HL-60 (cell line): ENCODE data around the gene CBY1.
A peak's percentile ranks its signal among the peaks of the same experiment; 100 is the strongest.

ENCODE experiments used
- DNase-seq, 2 experiments: peaks; one replicate each; pipeline ENCODE4 v3.0.0-alpha.2; 2010 to 2020; ENCODE audit warnings: low read depth in 1 of 2, low spot score in 1 of 2
- H3K27ac ChIP-seq: fragments of 250-450 bp; sonication (Bioruptor Pico); replicated peaks from 2 replicates; pipeline ENCODE4 v1.5.1; 2020; ENCODE audit warnings: mild to moderate bottlenecking, moderate library complexity
- H3K27me3 ChIP-seq: fragments of 250-450 bp; sonication (Bioruptor Pico); 2 replicates; pipeline ENCODE4 v1.5.1; 2021; ENCODE audit warnings: mild to moderate bottlenecking, moderate library complexity; ENCODE audit not compliant: insufficient read depth, poor library complexity, severe bottlenecking
- H3K4me3 ChIP-seq: replicated peaks from 2 replicates; pipeline ENCODE4 v1.5.1; 2011; ENCODE audit warnings: mild to moderate bottlenecking, control low read depth, low read length; ENCODE audit not compliant: insufficient read depth
- GABPA ChIP-seq: IDR thresholded peaks from 2 replicates; pipeline ENCODE4 v1.6.1; 2012; ENCODE audit warnings: low read depth
- POLR2AphosphoS5 ChIP-seq: IDR thresholded peaks from 2 replicates; pipeline ENCODE4 v1.6.1; 2012; ENCODE audit warnings: low read depth
- SPI1 ChIP-seq: IDR thresholded peaks from 2 replicates; pipeline ENCODE4 v1.6.1; 2012; ENCODE audit warnings: low read depth, mild to moderate bottlenecking, borderline replicate concordance
- TF ChIP-seq, protein P1 (sequence below): IDR thresholded peaks from 2 replicates; pipeline ENCODE4 v1.6.1; 2012; ENCODE audit warnings: low read depth; ENCODE audit not compliant: insufficient replicate concordance
- TF ChIP-seq, protein P2 (sequence below): IDR thresholded peaks from one replicate; pipeline ENCODE4 v1.5.1; 2011; ENCODE audit warnings: low read length, control low read depth, inconsistent platforms; ENCODE audit not compliant: insufficient read depth

Gene CBY1

GRCh38 chr22:38699784-38700183, 43.3 kb downstream of the CBY1 start:
- no peak for DNase-seq
- no peaks in the 10 kb centered on the region for H3K27me3 ChIP-seq
- peak overlapping the region; percentile 57 for H3K27ac ChIP-seq
- TF ChIP-seq, protein P1, sequence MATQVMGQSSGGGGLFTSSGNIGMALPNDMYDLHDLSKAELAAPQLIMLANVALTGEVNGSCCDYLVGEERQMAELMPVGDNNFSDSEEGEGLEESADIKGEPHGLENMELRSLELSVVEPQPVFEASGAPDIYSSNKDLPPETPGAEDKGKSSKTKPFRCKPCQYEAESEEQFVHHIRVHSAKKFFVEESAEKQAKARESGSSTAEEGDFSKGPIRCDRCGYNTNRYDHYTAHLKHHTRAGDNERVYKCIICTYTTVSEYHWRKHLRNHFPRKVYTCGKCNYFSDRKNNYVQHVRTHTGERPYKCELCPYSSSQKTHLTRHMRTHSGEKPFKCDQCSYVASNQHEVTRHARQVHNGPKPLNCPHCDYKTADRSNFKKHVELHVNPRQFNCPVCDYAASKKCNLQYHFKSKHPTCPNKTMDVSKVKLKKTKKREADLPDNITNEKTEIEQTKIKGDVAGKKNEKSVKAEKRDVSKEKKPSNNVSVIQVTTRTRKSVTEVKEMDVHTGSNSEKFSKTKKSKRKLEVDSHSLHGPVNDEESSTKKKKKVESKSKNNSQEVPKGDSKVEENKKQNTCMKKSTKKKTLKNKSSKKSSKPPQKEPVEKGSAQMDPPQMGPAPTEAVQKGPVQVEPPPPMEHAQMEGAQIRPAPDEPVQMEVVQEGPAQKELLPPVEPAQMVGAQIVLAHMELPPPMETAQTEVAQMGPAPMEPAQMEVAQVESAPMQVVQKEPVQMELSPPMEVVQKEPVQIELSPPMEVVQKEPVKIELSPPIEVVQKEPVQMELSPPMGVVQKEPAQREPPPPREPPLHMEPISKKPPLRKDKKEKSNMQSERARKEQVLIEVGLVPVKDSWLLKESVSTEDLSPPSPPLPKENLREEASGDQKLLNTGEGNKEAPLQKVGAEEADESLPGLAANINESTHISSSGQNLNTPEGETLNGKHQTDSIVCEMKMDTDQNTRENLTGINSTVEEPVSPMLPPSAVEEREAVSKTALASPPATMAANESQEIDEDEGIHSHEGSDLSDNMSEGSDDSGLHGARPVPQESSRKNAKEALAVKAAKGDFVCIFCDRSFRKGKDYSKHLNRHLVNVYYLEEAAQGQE = no peak
- TF ChIP-seq, protein P2, sequence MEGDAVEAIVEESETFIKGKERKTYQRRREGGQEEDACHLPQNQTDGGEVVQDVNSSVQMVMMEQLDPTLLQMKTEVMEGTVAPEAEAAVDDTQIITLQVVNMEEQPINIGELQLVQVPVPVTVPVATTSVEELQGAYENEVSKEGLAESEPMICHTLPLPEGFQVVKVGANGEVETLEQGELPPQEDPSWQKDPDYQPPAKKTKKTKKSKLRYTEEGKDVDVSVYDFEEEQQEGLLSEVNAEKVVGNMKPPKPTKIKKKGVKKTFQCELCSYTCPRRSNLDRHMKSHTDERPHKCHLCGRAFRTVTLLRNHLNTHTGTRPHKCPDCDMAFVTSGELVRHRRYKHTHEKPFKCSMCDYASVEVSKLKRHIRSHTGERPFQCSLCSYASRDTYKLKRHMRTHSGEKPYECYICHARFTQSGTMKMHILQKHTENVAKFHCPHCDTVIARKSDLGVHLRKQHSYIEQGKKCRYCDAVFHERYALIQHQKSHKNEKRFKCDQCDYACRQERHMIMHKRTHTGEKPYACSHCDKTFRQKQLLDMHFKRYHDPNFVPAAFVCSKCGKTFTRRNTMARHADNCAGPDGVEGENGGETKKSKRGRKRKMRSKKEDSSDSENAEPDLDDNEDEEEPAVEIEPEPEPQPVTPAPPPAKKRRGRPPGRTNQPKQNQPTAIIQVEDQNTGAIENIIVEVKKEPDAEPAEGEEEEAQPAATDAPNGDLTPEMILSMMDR = no peak
- TF ChIP-seq POLR2AphosphoS5 = no peak
- no peak for TF ChIP-seq GABPA
- no peak for TF ChIP-seq SPI1
- H3K4me3 ChIP-seq = peak overlapping the region; percentile 67

DNA sequence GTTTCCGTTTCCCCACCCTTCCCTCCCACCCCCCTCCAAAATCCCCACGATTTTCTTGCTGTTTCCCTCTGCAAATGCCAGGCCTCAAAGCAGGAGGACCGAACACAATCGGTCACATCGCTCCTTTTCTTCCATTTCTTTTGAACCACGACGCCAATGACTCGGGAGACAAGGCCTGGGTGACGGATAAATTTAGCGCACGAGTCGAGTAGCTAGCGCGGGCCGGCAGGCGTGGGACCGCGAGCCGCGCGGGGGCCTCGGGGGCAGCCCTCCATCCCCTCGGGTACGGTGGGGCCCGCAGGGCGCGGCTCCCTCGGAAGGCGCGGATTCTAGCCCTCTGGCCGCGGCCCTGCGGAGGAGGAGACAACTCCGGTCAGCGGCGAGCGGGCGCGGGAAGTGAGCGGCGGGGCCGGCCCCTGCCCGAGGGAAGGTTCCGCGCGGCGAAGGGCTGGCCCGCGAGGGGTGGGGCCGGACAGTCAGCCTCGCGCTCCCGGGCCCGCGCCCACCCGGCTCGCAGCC, 43.9 kb downstream of the CBY1 start:
- peak; percentile 40 to 63 for DNase-seq
- H3K27ac ChIP-seq = peak overlapping the region; percentile 57

GRCh38 chr22:38700789-38701628, 44.6 kb downstream of the CBY1 start, which contains the start of gene JOSD1:
Gene JOSD1 (minus strand): TSS chr22:38700943. CDS start chr22:38699987, 956 bp downstream.
- TF ChIP-seq POLR2AphosphoS5 (peak; percentile 70), SPI1 (no peak), GABPA (peak; percentile 59)
- TF ChIP-seq, protein P2 = no peak
- TF ChIP-seq, protein P1 = peak; percentile 11
- peak; percentile 94 to 96 for DNase-seq
- Histone ChIP-seq H3K27me3 (no peaks in the 10 kb centered on the region), H3K27ac (peak within 1 kb of the TSS; percentile 75), H3K4me3 (peak within 1 kb of the TSS; percentile 67)

More for the DNA sequence above, 43.9 kb downstream of the CBY1 start:
- H3K4me3 ChIP-seq = peak overlapping the region; percentile 67
- no peaks in the 10 kb centered on the region for H3K27me3 ChIP-seq
- TF ChIP-seq SPI1 (no peak), GABPA (no peak), POLR2AphosphoS5 (no peak)
- TF ChIP-seq, protein P1 = no peak
- TF ChIP-seq, protein P2 = no peak
